Erythroblast (primary cell): ENCODE measurements around the gene PGM1.

ENCODE experiments used
- DNase-seq, 2 experiments: peaks; one replicate each; lab custom pipeline; 2025; lab: John Stamatoyannopoulos, UW
- GATA1 ChIP-seq: IDR thresholded peaks from 2 replicates; pipeline ENCODE4 v1.6.1; 2011; ENCODE audit warnings: low read depth, mild to moderate bottlenecking, control low read depth, low read length, moderate library complexity
- POLR2A ChIP-seq: IDR thresholded peaks from 2 replicates; pipeline ENCODE4 v1.6.1; 2011; ENCODE audit warnings: mild to moderate bottlenecking, low read length

The PGM1 gene

GRCh38 chr1:63659448-63659847 lies 66.2 kb downstream of the PGM1 start:
- no peak for DNase-seq
- TF ChIP-seq POLR2A (no peak), GATA1 (no peak)

GRCh38 chr1:63662056-63662836 lies 69.0 kb downstream of the PGM1 start:
- no peak for DNase-seq
- TF ChIP-seq GATA1 (no peak), POLR2A (no peak)

GRCh38 chr1:63662841-63663240 lies 69.6 kb downstream of the PGM1 start:
- no peak for DNase-seq
- TF ChIP-seq GATA1 (no peak), POLR2A (no peak)

- TF ChIP-seq POLR2A = no peak
- no peak for TF ChIP-seq GATA1
- DNase-seq = no peak
Observed at GRCh38 chr1:63663301-63663700, 70.1 kb downstream of the PGM1 start.

GRCh38 chr1:63663873-63664272 lies 70.7 kb downstream of the PGM1 start:
- no peak for DNase-seq
- no peak for TF ChIP-seq POLR2A
- TF ChIP-seq GATA1 = no peak

- DNase-seq = no peak
- TF ChIP-seq POLR2A (no peak), GATA1 (no peak)
Observed at GRCh38 chr1:63664742-63665141, 71.5 kb downstream of the PGM1 start.

- TF ChIP-seq GATA1 (no peak), POLR2A (no peak)
- no peak for DNase-seq
Observed at GRCh38 chr1:63665410-63665809, 72.2 kb downstream of the PGM1 start.

GRCh38 chr1:63665824-63666223 lies 72.6 kb downstream of the PGM1 start:
- TF ChIP-seq POLR2A (no peak), GATA1 (no peak)
- no peak for DNase-seq

GRCh38 chr1:63668298-63668697 lies 75.1 kb downstream of the PGM1 start:
- DNase-seq = no peak
- TF ChIP-seq POLR2A (no peak), GATA1 (no peak)

- no peak for DNase-seq
- TF ChIP-seq POLR2A (no peak), GATA1 (no peak)
Observed at GRCh38 chr1:63669151-63669961, 76.1 kb downstream of the PGM1 start.

GRCh38 chr1:63670164-63670563 lies 77.0 kb downstream of the PGM1 start:
- DNase-seq = no peak
- TF ChIP-seq POLR2A = no peak
- TF ChIP-seq GATA1 = no peak

- TF ChIP-seq POLR2A (no peak), GATA1 (no peak)
- no peak for DNase-seq
Observed at GRCh38 chr1:63671514-63671913, 78.3 kb downstream of the PGM1 start.

GRCh38 chr1:63674238-63674864 lies 81.1 kb downstream of the PGM1 start:
- DNase-seq = peak; percentile 5 to 30
- TF ChIP-seq POLR2A (no peak), GATA1 (no peak)
